Erythroblast (primary cell): ENCODE data around the gene HIC2.

ENCODE experiments used
- GATA1 ChIP-seq: IDR thresholded peaks from 2 replicates; pipeline ENCODE4 v1.6.1; 2011; ENCODE audit warnings: low read depth, mild to moderate bottlenecking, control low read depth, low read length, moderate library complexity
- POLR2A ChIP-seq: IDR thresholded peaks from 2 replicates; pipeline ENCODE4 v1.6.1; 2011; ENCODE audit warnings: mild to moderate bottlenecking, low read length

DNA sequence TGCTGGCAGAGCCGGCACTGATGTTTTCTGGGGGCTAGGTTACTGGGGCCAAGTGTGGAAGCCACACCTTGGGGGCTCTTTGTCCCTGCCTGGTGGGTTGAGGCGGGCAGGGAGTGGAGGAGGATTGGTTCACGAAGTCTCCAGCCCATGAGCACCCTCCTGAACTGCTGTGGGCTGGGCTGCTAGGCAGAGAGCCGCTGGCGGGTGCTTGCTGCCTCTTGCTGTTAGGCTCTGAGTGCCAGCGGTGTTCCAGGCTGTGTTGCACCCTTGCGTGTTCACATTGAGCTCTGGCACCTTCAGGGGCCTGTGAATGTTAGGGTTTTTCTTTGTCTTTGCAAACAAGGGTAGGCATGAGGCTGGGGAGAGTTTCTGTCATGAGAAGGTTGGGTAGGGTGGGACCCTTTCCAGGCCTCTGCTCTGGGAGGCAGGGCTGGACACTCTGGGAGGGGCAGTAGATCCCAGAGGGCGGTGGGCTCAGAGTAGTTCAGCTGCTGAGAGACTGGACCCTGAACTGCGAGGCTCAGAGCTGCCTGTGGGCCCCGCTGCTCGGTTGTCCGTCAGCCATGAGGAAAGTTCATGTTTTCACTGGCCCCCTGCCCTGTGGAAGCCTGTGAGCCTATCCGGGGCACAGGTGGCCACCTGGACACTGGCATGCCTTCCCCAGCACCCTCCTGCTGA is 26.0 kb downstream of the HIC2 start:
- TF ChIP-seq POLR2A, result no peak
- TF ChIP-seq GATA1, result no peak
